Large intestine (tissue), 3 donors: ENCODE measurements around the gene EPOP. TPM values are rescaled to one million over a fixed set of nuclear protein-coding genes. Genes with fewer than 3 reads are reported as not detected.

Experiments
- DNase-seq, 2 donors: peaks; one replicate each; pipeline versions ENCODE4 v3.0.0 to v3.0.0-alpha.2; 2013
- H3K27ac ChIP-seq: one replicate; pipeline ENCODE4 v1.5.1; 2013; ENCODE audit warnings: low read length
- H3K27me3 ChIP-seq: 2 replicates; pipeline ENCODE4 v1.6.1; 2013; ENCODE audit warnings: low read length; ENCODE audit not compliant: control insufficient read depth, insufficient read depth
- H3K36me3 ChIP-seq: 2 replicates; pipeline ENCODE4 v1.6.1; 2013; ENCODE audit warnings: low read length; ENCODE audit not compliant: control insufficient read depth, insufficient read depth
- H3K4me1 ChIP-seq: one replicate; pipeline ENCODE4 v1.6.1; 2013; ENCODE audit warnings: low read length; ENCODE audit not compliant: control insufficient read depth, insufficient read depth
- H3K4me3 ChIP-seq: one replicate; pipeline ENCODE4 v1.5.1; 2013; ENCODE audit warnings: low read length
- H3K9me3 ChIP-seq: one replicate; pipeline ENCODE4 v1.6.1; 2013; ENCODE audit warnings: mild to moderate bottlenecking, low read depth, low read length, moderate library complexity; ENCODE audit not compliant: control insufficient read depth
- WGBS: methylation state at CpG from one replicate; pipeline ENCODE4 v1.1.5; 2013; ENCODE audit warnings: low lambda C conversion rate; ENCODE audit not compliant: insufficient coverage; 5-methylcytosine and 5-hydroxymethylcytosine counted together
- polyA plus RNA-seq: library from polyadenylated mRNA; unstranded; fragments of 120-200 nt; gene quantifications from one replicate; pipeline ENCODE4 v1.2.1, GENCODE V29; 2013

The EPOP gene
- polyA plus RNA-seq, 1 donor, result 0.57 TPM

- Histone ChIP-seq H3K27ac (no peak overlapping the region), H3K4me1 (peaks cover 15% of the 10 kb centered on the region), H3K36me3 (no peaks in the 10 kb centered on the region), H3K9me3 (no peaks in the 10 kb centered on the region), H3K4me3 (no peak overlapping the region), H3K27me3 (peaks cover 81% of the 10 kb centered on the region)
- no peak for DNase-seq
- no CpG with 5 or more reads among the region's 41 CpGs for WGBS
Measured at GRCh38 chr17:38673707-38674013, 1.1 kb downstream of the EPOP start.

GRCh38 chr17:38672788-38673706 is 1.7 kb downstream of the EPOP start:
- Histone ChIP-seq H3K4me3 (no peak overlapping the region), H3K36me3 (no peaks in the 10 kb centered on the region), H3K27ac (no peak overlapping the region), H3K4me1 (peaks cover 15% of the 10 kb centered on the region), H3K27me3 (peaks cover 87% of the 10 kb centered on the region), H3K9me3 (no peaks in the 10 kb centered on the region)
- no CpG with 5 or more reads among the region's 46 CpGs for WGBS
- DNase-seq, result no peak

- H3K9me3 ChIP-seq, result no peaks in the 10 kb centered on the region
- no peak overlapping the region for H3K4me3 ChIP-seq
- peaks cover 15% of the 10 kb centered on the region for H3K4me1 ChIP-seq
- WGBS, result no CpG with 5 or more reads among the region's 12 CpGs
- no peak overlapping the region for H3K27ac ChIP-seq
- peak in 1 of 2 donors; percentile 38 for DNase-seq
- H3K27me3 ChIP-seq, result peaks cover 89% of the 10 kb centered on the region
- H3K36me3 ChIP-seq, result no peaks in the 10 kb centered on the region
Measured at GRCh38 chr17:38671939-38672720, 2.6 kb downstream of the EPOP start.

GRCh38 chr17:38669520-38669919 is 5.2 kb downstream of the EPOP start:
- H3K36me3 ChIP-seq, result no peaks in the 10 kb centered on the region
- WGBS, result no CpG with 5 or more reads among the region's 6 CpGs
- no peak overlapping the region for H3K27ac ChIP-seq
- no peaks in the 10 kb centered on the region for H3K9me3 ChIP-seq
- no peak overlapping the region for H3K4me3 ChIP-seq
- peaks cover 66% of the 10 kb centered on the region for H3K27me3 ChIP-seq
- no peak for DNase-seq
- H3K4me1 ChIP-seq, result peaks cover 10% of the 10 kb centered on the region

GRCh38 chr17:38667787-38668122 is 7.0 kb downstream of the EPOP start:
- Histone ChIP-seq H3K4me3 (no peak overlapping the region), H3K36me3 (no peaks in the 10 kb centered on the region), H3K9me3 (no peaks in the 10 kb centered on the region), H3K27me3 (peaks cover 51% of the 10 kb centered on the region), H3K4me1 (peaks cover 7% of the 10 kb centered on the region), H3K27ac (no peak overlapping the region)
- WGBS, result 0% methylated on average over 1 of the region's 2 CpGs
- no peak for DNase-seq

DNA sequence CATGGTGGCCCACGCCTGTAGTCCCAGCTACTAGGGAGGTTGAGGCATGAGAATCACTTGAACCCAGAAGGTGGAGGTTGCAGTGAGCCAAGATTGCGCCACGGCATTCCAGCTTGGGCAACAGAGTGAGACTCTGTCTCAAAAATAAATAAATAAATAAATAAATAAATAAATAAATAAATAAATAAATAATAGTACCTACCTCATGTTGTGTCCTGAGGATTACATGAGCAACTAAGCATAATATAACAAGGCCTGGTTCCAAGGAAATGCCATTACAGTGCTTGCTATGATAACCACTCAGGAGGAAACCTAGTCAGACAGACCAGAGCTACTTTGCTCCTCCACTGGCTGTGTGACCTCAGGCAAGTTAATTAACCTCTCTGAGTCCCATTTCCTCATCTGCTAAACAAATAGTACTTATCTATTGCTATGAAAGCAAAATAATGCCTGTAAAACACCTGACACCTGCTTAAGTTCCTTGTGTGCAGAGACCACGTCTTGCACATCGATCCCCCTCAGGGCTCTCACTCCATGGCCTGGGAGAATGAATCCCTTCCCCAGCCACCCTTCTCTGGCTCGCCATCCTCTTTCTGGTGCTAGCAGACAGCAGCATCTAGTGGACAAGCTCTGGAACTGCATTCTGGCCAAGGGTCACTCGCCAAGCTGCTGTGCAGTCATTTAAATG is 7.5 kb downstream of the EPOP start:
- Histone ChIP-seq H3K36me3 (no peaks in the 10 kb centered on the region), H3K27me3 (peaks cover 46% of the 10 kb centered on the region), H3K27ac (no peak overlapping the region), H3K4me1 (peaks cover 4% of the 10 kb centered on the region), H3K9me3 (no peaks in the 10 kb centered on the region), H3K4me3 (no peak overlapping the region)
- DNase-seq, result peak; percentile 59 to 60
- WGBS, result 100% methylated on average over 1 of the region's 7 CpGs

- Histone ChIP-seq H3K36me3 (no peaks in the 10 kb centered on the region), H3K9me3 (no peaks in the 10 kb centered on the region), H3K27me3 (peaks cover 15% of the 10 kb centered on the region), H3K4me1 (no peaks in the 10 kb centered on the region), H3K4me3 (no peak overlapping the region), H3K27ac (no peak overlapping the region)
- no CpG with 5 or more reads among the region's 9 CpGs for WGBS
- no peak for DNase-seq
Measured at GRCh38 chr17:38663964-38664644, 10.7 kb downstream of the EPOP start.

- peak in 1 of 2 donors; percentile 62 for DNase-seq
- Histone ChIP-seq H3K36me3 (no peaks in the 10 kb centered on the region), H3K27me3 (peaks cover 7% of the 10 kb centered on the region), H3K27ac (no peak overlapping the region), H3K4me1 (no peaks in the 10 kb centered on the region), H3K4me3 (no peak overlapping the region), H3K9me3 (no peaks in the 10 kb centered on the region)
- WGBS, result no CpG with 5 or more reads among the region's 9 CpGs
Measured at GRCh38 chr17:38663125-38663751, 11.5 kb downstream of the EPOP start.

GRCh38 chr17:38660097-38661025 is 14.4 kb downstream of the EPOP start:
- Histone ChIP-seq H3K27me3 (peaks cover 5% of the 10 kb centered on the region), H3K9me3 (no peaks in the 10 kb centered on the region), H3K36me3 (no peaks in the 10 kb centered on the region), H3K27ac (no peak overlapping the region), H3K4me1 (peaks cover 5% of the 10 kb centered on the region), H3K4me3 (no peak overlapping the region)
- no CpG with 5 or more reads among the region's 16 CpGs for whole genome bisulfite sequencing
- DNase-seq, result no peak
